Kasumi-1 (cell line): Measurements from ENCODE around the gene MICA.
"Not testable (repeated sequence)": the region's sequence is repeated elsewhere in the genome, so short reads cannot be mapped to it uniquely, and the experiment has no call there.

Experiments used
- DNase-seq, 2 experiments: peaks; one replicate each; lab custom pipeline; 2025; lab: John Stamatoyannopoulos, UW

Gene MICA

DNA sequence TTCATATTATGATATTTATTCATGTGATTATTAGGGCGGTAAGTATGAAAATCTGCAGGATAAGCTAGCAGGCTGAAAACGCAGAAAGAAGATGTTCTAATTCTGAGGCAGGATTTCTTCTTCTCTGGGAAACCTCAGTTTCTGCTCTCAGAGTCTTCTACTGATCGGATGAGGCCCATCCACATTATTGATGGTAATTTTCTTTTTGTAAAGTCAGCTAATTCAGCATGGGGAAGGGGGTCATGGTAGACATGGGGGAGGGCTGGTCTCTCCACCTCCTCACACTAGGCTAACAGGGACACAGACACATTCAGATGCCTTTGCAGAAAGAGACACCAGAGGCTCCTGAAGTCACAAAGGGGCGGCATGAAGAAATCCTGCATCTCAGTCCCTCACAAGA is 21.7 kb upstream of the MICA start:
- DNase-seq, result no peak

DNA sequence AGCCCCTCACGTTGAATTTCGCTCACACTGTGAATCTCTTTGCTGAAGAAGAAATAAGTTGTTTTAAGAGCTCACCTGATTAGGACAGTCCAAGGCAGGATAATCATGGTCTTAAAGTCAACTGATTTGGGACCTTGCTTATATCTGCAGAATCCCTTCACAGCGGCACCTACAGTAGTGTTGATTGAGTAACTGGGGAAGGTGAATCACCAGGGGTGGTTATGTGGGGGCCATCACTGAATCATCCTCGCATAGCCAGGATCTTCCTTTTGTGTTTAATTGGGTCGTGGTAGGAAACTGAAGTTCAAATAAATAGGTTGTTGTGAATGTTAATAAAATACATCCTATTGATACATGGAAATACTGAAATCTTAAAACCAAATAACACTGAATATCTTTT is 20.2 kb upstream of the MICA start:
- DNase-seq, result no peak

DNA sequence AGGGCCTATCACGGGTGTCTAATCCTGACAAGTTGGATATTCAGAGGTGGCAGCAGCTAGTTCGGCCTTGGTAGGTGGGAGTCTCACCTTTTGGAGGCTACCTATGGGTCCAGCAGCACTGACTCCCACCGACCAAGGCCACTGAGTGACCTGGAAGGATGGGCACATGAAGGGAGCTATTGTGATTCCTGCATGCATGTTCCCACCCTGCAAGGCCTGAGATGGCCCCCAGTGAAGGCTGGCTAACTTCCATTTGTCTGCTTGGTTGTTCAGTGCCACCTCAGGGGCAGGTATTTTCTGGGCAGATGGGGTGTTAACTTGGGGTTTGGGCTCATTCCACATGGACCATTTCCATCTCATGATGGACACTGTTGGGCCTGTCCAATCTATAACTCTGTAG is 18.4 kb upstream of the MICA start:
- no peak for DNase-seq

DNA sequence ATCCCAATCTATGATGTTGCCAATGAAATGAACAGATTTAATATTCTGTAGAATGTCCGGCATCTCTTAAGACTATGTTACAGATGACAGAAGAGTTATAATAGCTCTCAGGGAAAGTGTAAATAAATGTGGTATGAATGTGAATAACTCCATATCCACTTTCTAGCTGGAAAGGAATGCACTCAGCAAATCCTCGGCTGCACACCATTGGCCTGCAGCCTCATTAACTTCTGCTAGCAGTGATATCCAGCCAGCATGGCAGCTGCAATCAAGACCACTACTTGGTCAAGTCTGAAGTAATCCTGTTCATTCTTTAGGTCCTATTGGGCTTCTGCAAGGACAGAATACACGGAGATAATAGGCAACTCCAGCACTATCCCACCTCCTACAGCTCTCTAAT is 17.3 kb upstream of the MICA start:
- no peak for DNase-seq

DNA sequence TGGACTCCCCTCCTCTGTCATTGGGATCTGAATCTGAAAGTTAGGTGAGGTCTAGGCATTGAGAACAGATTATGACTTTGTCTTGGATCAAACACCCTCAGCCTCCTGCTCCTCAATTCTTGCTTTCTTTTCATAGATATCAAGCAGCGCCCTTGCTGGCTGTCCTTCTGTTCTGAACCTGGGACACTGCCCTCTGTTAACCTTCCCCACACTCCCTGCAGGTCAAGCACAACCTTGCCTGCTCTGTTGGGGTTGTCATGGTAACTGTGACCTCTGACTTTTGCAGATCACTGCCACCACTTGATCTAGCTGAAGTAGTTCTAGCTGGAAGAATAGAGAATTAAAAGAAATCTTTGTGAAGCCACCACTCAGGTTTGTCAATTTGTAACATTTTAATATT is 16.4 kb upstream of the MICA start:
- no peak for DNase-seq

DNA sequence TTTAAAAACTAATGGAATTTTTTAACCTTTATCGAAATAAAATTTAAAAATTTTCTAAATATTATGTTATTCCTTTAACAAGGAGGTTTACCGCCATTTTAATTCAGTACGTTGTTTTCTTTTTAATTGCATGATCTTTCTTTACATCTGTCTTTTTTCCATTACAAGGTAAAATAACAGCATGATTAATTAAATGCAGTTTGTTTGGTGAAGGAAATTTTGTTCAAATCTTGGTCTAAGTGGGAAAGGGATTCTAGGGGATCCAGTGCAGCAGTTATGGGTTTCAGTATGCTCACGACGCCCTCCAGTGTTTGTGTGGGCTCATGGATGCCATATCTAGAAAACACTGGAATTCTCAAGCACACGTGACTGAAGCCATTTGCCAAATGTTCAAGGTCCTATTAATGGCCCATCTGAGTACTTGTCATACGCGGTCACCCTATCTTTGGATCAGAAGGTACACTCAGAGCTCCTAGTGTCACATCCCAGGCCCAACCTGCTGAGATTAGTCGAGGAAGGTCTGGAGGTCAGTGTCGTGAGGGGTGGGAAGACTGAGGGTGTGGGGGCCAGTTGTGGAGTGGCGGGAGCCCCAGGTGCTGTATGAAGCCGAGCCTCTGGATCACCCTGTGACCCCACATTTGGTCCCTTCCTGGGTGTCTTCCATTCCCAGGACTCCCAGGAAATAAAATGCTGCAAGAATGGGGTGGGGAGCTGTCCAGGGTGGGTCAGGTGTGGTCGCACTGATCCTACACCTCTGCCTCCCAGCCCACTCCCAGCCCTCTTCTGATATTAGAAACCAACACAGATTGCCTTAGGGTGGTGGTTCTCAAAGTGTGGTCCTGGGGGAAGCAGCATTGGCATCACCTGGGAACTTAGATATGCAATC is 14.2 kb upstream of the MICA start:
- not testable (repeated sequence) for DNase-seq

DNA sequence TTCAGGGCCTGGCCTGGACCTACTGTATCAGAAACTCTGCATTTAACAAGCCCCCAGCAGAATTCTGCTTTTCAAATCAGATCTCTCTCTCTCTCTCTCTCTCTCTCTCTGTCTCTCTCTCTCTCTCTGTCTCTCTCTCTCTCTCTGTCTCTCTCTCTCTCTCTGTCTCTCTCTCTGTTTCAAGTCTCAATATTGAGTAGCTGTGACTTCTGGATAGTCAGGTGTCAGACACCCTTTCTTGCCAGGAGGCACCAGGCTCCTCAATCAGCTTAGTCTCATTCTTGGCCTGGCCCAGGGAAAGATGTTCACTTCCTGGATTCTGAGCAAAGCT is 13.6 kb upstream of the MICA start:
- DNase-seq, result not testable (repeated sequence)

DNA sequence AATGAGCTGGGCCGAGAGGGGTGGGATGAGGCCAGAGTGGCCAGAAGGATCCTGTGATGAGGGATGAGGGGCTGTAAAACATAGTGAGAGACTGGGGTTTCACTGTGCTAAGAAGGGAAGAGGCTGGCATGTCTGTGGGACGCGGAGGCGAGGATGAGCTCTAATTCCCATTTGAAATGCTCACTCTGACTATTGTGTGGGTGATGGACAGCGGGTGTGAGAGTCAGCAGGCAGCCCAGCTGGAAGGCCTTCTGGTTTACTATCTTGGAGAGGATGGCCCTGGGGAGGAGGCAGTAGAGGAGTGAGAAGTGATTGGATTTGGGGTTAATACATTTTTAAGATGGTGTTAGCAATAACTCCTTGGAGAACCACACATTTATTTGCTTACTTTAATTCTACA is 9.5 kb upstream of the MICA start:
- no peak for DNase-seq

DNA sequence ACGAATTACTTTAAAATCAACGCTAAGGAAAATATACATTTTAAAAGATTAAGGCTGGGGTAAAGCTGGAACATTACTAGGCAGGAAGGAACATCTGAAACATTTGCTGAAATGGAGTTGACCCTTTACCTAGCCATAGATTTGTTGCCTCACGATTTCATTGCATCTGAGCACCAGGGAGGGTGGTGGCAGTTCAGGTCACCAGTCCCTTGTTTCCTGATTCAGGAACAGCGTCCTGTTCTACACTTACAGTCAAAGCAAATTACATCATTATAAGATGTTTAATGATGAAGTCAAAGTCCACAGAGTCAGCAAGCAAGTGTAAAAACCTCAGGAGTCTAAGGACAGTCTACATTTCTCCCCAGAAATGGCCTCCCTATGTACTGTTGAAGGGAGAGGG is 9.0 kb upstream of the MICA start:
- DNase-seq, result no peak

DNA sequence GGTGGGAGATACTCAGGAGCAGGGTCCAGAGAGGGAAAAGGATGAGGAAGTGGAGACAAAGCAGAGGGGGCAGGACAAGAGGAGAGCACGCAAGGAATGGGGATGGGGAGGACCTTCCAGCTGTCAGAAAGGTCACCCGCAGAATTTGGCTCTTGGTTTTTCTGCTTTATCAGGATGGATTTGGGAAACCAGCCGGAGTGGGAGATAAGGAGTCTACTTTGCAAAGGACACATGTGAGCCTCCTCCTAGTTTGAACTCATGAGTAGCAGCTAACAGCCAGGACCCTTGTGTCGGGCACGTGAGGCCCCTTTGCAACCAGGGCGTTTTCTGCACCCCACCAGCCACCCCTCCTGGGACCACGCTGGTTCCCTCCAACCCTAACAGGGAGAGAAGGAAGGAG is 7.6 kb upstream of the MICA start:
- no peak for DNase-seq

DNA sequence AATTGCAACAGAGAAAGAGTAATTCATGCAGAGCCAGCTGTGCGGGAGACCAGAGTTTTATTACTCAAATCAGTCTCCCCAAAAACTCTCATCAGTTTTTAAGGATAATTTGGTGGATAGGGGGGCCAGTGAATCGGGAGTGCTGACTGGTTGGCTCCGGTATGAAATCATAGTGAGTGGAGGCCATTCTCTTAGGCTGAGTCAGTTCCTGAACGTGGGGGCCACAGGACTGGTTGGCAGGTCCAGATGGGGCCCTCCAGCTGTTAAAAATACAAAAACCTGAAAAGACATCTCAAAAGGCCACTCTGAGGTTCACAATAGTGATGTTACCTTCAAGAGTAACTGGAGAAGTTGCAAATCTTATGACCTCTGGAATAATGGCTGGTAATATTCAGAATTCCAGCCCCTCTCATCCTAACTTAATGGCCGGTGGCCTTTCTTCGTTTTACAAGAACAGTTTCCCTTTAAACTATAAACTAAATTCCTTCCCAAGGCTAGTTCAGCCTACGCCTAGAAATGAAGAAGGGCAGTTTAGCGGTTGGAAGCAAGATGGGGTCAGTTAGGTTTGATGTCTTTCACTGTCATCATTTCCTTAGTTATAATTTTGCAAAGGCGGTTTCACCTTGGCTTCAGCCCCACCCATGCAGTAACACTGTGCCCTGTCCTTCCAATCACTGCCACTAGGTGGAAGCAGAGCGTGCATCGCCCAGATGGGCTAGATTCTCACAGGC is 6.8 kb upstream of the MICA start:
- DNase-seq, result peak; percentile 34 to 45

DNA sequence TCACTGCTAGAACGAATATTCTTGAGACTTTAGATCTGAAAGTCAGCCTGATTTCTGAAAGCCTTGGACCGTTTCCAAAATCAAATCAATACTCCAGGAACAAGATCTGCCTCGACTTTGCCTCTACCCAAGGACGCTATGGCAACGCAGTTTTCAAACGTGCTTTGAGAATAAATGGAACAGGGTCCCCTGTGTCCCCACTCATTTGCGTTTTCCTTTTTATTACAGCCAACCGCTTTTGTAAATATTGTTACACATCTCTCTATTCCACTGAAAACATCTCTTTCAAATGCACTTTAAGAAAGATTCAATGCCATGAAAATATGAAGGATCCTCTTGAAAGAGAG is 6.3 kb upstream of the MICA start:
- DNase-seq, result not testable (repeated sequence)

DNA sequence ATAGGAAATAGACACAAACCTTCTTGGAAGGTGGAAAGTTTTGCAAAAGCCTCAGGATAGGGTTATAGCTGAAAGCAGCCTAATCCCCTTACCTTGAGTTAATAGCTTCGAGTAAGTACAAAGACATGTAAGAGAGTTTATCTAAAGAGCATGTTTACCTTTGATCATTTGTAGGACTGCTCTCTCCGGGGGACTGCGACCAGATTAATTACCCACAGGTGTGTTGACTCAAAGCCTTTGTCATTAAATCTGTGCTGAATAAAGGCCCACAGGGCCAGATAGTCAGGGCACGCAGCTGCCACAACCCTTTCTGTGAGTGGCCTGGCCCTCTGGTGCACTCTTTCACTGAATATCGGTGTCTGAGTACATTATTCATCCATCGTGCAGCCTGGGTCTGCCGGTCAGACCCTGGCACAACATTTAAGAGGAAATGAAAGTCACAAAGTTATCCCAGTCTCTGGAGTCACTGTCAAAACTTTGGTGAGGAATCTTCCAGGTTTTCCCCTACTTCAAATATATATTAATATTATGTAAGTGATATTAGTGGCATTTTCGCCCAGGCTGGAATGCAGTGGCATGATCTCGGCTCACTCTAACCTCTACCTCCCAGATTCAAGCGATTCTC is 5.4 kb upstream of the MICA start:
- DNase-seq, result no peak

DNA sequence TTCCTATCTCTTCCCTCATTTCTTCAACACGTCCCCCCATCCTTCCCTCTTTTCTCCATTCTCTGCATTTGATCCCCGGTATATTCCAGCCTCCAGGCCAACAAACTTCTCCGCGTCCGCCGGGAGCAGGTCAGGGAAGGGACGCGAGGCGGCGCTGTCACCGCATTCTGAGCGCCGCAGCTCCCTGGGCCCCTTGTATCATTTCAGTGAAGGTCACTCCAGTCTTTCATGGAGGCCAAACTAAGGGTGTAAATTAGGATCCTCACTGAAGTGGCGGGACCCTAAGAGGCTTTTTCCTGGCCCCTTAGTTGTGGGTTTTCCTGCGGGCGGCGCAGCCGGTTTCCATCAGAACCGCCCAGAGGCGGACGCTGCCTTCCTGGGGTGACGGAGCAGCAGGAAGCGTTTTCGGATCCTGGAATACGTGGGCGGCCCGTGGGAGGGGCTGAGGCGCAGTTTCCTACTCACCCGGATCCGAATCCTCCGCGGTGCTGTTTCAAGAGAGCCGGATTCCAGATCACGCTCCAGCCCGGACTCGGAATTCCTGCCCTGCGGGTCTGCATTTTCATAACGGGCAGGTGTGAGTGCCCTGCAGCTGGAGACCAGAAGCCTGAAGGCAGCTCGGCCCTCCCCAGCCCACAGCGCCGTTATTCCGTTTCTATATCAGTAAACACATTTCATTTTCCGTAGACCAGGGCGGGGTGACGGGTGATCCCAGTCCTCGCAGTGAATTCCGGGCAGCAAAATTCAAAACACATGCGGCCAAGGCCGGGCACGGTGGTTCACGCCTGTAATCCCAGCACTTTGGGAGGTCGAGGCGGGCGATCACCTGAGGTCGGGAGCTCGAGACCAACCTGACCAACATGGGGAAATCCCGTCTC is 3.6 kb upstream of the MICA start:
- peak; percentile 50 to 65 for DNase-seq

DNA sequence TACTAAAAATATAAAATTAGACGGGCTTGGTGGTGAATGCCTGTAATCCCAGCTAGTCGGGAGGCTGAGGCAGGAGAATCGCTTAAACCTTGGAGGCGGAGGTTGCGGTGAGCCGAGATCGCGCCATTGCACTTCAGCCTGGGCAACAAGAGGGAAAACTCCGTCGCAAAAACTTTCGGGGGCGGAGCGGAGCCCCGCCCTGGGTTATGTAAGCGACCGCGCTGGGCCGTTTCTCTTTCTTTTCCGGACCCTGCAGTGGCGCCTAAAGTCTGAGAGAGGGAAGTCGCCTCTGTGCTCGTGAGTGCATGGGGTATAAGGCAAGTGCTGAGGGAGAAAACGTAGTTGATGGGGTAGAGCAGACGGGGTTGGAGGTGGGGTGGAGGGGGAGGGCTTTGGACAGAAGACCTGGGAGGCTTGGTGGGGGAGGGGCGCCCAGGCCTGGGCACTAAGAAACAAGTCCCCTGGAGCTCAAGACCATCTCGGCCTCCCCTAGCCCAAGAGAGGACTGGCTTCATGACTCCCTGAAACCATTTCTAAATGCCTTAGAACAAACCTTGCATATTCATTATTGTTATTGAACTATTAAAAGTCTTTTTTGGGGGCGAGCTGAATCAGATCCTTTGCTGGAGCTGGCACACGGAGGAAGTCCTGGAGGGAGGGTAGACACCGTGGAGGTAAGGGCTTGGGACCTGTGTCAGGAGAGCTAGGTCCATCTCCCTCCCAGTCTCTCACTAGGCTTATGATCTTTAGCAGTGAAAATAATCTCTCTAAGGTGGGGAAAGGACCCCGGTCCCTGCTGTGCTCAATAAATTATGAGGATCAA is 2.7 kb upstream of the MICA start:
- DNase-seq, result peak; percentile 48 to 49

DNA sequence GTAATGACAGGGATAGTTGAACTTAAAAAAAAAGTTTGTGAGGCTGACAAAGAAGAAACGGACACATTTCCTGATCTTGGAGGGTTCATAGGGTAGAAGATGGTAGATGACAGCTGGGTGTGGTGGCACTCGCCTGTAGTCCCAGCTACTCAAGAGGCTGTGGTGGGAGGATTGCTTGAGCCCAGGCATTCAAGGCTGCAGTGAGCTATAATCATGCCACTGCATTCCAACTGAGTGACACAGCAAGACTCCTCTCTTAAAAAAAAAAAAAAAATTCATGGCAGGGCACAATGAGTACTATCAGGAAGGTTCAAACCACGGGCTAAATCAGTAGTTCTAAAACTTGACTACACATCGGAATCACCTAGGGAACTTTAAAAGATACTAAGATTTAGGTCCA is 2.0 kb upstream of the MICA start:
- no peak for DNase-seq

DNA sequence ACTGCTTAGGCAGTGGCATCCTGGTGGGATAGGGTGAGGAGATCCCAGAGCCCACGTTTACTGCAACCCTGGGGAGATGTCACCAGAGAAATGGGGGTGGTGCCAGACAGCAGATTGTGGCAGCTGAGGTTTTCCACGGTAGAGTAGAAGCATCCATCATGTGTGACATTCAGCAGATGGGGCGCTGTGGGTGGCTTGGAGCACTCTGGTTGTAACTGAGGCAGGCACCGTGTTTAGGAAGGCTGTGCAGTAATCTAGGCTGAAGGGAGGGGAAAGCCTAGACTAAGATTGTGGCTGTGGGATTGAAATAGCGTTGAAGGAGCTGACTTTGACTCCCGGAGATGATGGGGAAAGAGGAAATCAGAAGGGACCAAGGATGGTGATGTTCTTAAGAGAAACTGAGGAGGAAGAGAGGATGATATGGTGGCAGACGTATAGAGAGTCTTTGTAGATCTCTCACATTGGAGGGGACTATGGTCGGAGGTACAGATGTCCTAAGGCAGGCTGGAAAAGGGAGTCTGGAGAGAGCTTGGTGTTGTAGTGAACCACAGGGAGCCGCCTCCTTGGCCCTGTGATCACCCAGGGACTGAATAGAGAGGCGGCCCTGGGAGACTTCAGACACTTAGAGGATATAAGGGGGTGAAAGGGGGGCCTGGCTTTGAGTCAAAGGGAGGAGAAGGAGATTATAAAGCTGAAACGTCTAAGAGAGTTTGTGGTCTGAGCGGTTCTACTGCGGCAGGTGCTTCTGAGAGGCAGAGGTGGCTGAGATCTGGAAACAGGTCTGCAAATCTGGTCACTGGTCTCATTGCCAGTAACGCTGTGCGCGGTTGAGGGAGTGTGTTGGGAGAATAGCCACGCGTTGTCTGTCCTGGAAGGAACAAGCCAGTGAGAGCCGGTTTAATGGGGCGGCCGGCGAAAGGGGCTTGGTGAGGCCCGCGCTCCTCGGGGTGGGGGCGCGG is 792 bp upstream of the MICA start:
- no peak for DNase-seq

DNA sequence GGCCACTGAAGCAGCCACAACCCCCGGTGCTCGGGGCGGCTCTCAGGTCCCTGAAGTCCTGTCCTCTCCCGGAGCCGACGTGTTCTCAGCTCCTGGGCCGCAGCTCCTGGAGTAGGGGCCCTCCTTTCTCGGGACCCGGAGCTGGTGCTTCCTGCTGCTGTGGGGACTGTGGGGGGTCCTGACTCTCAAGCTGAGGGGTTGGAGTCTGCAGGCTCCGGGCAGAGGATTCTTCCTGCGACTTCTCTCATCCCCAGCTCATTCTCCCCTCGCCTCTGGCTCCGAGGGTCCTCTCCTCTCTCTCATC is 618 bp downstream of the MICA start:
- not testable (repeated sequence) for DNase-seq

DNA sequence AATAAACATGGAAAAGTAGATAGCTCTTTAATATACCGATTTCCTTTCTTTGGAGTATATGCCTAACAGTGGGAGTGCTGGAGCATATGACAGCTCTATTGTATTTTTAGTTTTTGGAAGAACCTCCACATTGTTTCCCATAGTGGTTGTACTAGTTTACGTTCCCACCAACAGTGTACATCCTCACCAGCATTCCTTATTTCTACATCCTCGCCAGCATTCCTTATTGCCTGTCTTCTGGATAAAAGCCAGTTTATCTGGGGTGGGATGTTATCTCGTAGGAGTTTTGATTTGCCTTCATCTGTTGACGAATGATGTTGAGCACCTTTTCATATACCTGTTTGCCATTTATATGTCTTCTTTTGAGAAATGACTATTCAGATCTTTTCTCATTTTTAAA is 2.6 kb downstream of the MICA start:
- DNase-seq, result no peak

DNA sequence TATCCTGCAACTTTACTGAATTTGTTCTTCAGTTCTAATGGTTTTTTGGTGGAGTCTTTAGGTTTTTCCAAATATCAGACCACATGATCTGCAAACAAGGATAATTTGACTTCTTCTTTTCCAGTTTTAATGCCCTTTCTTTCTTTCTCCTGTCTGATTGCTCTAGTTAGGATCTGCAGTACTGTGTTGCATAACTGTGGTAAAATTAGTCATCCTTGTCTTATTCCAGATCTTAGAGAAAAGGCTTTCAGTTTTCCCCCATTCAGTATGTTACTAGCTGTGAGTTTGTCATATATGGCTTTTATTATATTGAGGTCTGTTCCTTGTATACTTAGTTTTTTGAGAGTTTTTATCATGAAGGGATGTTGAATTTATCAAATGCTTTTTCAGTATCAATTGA is 4.3 kb downstream of the MICA start:
- peak; percentile 8 to 16 for DNase-seq
